Right ventricle myocardium inferior (tissue), 1 donor: ENCODE results near the gene IVNS1ABP. TPM values are rescaled to one million over a fixed set of nuclear protein-coding genes. Genes with fewer than 3 reads are reported as not detected.
"Not testable (repeated sequence)": the region's sequence is repeated elsewhere in the genome, so short reads cannot be mapped to it uniquely, and the experiment has no call there.

Experiments
- ATAC-seq: fragments of 200-7000 bp; cut with Tn5 transposase; one replicate; pipeline ENCODE4 v1.9.1; 2020; ENCODE audit warnings: mild to moderate bottlenecking, moderate library complexity
- DNase-seq: peaks from one replicate; pipeline ENCODE4 v3.0.0; 2021; ENCODE audit errors: missing footprints
- intact Hi-C: fragments of 100-400 bp; cut with DNase I; formaldehyde crosslinking; loops from one replicate; pipeline ENCODE4 v1.11.0; 2022
- total RNA-seq: library from RNA; stranded (reverse); fragmentation: NEBNext Ultra II Directional; extraction: Animal tissue kit (Norgen Biotek cat#: 25700); gene quantifications from one replicate; pipeline ENCODE4 v1.2.1, GENCODE V29; 2021
- donor health status: DM: no; HTN: yes; CAD: no; lungs with severe emphysema.

IVNS1ABP gene
- total RNA-seq, 1 donor from 2014 or later, result 59.0 TPM

DNA sequence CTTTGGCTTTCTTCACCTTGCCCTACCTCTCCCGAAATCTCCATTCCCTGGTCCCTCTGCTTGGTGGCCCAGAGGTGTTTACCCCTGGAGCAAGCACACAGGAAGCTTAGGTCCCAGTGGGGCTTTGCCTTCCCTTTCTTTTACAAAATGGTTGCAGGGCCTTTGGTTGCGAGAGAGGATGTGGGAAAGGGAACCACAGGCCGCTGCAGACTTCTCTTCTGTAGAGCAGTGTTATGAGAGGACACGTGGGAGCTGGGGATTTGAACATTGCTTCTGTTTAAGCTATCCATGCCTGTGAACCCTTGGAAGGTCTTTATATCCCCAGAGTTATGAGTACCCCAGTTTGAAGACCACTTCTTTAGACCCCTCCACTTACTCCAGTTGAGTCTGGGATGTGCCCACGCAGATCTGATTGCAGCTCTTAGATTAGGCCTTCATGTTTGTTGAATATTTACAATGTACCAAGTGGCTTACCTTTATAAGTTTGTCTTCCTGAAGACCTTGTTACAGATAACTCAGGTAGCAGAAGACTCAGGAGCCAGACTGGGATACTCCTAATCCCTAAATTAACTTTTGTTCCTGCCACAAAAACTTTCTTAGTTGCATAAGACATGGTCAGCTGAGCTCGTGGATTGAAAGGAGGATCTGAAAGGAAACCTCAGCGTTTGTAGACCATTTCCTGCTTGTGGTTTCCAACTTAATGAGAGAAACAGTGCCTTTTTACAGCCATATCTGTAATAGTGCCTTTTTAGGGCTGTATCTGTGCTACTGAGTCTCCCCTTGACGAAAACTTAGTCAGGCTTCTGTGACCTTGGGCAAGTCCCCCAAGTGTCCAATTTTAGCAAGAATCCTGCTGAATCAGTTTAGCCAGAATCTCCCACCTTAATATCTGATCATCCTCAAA is 21.9 kb upstream of the IVNS1ABP start:
- DNase-seq (no peak), ATAC-seq (peak; percentile 79)
- intact Hi-C loops, result no loop called here

- peak; percentile 59 for ATAC-seq
- no peak for DNase-seq
- intact Hi-C loops, result no loop called here
These were observed 20.2 kb upstream of the IVNS1ABP start for GRCh38 chr1:185337246-185337645.

- DNase-seq (no peak), ATAC-seq (no peak)
- intact Hi-C loops, result no loop called here
These were observed 17.1 kb upstream of the IVNS1ABP start for GRCh38 chr1:185334182-185334581.

- ATAC-seq (no peak), DNase-seq (no peak)
- intact Hi-C loops, result no loop called here
These were observed 11.2 kb upstream of the IVNS1ABP start for GRCh38 chr1:185328255-185328654.

GRCh38 chr1:185325413-185325812 is 8.4 kb upstream of the IVNS1ABP start:
- intact Hi-C loops, result no loop called here
- ATAC-seq, result no peak
- no peak for DNase-seq

DNA sequence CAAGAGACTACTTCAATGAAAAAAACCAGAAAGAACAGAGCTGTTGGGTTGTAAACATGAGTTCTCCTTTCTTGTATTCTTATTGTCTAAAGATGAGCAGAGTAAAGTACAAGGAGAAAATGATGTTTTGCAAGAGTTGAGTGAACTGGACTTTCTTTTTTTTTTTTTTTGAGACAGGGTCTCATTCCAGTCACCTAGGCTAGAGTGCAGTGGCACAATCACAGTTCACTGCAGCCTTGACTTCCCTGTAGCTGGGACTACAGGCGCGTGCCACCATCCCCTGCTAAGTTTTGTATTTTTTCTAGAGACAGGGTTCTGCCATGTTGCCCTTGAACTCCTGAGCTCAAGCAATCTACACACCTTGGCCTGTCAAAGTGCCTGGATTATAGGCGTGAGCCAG is 7.1 kb upstream of the IVNS1ABP start:
- intact Hi-C loops, result no loop called here
- no peak for ATAC-seq

DNA sequence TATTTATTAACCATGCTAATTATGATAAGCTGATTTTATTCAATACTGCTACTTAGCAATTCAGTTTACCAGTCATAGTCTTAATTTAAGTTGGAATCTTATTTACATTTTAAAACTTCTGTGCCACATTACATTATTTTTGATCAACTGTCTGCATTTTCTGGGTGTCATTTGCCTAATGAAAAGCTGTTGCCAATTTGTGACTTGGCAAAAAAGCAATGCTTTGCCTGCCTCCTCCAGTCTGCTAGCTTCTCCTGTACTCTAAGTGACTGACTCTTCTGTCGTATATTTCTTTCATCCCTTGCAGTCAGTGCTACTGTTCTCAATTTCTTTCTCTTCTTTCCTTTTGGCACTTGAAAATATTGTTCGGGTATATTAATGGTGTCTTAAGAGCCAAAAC is 5.6 kb upstream of the IVNS1ABP start:
- no peak for ATAC-seq
- intact Hi-C loops, result no loop called here
- DNase-seq, result no peak

More for the DNA sequence above, 7.1 kb upstream of the IVNS1ABP start:
- DNase-seq, result no peak

DNA sequence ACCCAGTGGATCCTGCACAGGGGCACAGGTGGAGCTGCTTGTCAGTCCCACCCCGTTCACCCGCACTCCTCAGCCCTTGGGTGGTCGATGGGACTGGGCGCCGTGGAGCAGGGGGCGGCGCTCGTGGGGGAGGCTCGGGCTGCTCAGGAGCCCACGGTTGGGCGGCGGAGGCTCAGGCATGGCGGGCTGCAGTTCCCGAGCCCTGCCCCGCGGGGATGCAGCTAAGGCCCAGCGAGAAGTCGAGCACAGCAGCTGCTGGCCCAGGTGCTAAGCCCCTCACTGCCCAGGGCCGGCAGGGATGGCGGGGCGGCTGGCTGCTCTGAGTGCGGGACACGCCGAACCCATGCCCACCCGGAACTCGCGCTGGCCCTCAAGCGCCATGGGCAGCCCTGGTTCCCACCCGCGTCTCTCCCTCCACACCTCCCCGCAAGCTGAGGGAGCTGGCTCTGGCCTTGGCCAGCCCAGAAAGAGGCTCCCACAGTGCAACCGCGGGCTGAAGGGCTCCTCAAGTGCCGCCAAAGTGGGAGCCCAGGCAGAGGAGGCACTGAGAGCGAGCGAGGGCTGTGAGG is 4.7 kb upstream of the IVNS1ABP start:
- ATAC-seq, intact Hi-C loops: not testable (repeated sequence)
- peak; percentile 48 for DNase-seq

- DNase-seq, intact Hi-C loops, ATAC-seq: not testable (repeated sequence)
These were observed 4.1 kb upstream of the IVNS1ABP start for GRCh38 chr1:185321104-185321503.

DNA sequence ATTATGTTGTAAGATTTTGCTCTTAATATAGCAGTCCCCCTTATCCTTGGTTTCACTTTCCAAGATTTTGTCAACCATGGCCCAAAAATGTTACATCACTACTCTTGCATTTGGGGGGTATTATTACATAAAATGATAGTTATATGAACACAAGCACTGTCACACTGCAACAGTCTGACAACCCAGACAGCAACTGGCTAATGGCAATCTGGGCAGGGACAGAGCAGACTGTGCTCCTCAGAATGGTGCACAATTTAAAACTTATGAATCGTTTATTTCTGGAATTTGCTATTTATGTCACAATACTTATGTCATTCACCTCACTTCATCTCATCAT is 2.1 kb upstream of the IVNS1ABP start:
- no peak for ATAC-seq
- no peak for DNase-seq
- intact Hi-C loops, result loop anchor here (5.0 kb wide), 2 partner anchors 108 to 333 kb away; no protein-coding TSS in a partner anchor

DNA sequence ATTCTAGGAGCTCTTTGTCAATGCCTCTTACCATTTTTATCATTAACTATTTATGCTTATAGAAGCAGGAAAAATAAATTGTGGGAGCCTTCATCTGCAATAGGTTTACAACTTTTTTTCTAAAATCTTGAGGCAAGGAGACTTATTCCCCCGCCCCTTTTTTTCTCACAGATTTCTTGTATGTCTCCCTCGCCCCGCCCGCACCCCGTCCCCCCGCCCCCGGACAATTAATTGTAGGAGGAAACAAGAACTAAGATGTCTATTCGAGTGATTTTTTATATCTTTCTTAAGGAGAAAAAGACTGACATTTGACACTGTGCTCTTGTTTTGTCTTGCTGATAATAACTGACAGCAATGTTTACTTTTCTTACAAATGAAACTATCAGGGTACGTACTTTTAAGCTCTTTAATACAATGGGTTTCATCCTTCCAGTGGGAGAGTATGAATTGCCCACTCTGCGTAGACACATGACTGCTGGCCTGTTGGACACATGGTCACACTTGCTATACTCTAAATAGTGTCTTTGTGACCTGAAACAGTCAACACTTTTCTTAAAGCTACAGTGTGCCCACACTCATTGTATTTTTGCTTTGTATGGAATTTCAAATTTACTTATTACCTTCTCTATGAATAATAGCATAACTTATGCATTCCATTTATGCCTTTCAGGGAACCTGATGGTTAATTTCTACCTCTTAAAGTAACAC is 1.5 kb upstream of the IVNS1ABP start:
- intact Hi-C loops, result loop anchor here (5.0 kb wide), 2 partner anchors 109 to 334 kb away; no protein-coding TSS in a partner anchor
- DNase-seq, result no peak
- ATAC-seq, result no peak

- intact Hi-C loops, result loop anchor here (2.0 to 5.0 kb wide), 5 partner anchors 109 to 353 kb away; partner anchors contain the start of genes SWT1 and TRMT1L
- ATAC-seq (no peak), DNase-seq (peak; percentile 69)
These were observed 855 bp upstream of the IVNS1ABP start for GRCh38 chr1:185317886-185318310.

DNA sequence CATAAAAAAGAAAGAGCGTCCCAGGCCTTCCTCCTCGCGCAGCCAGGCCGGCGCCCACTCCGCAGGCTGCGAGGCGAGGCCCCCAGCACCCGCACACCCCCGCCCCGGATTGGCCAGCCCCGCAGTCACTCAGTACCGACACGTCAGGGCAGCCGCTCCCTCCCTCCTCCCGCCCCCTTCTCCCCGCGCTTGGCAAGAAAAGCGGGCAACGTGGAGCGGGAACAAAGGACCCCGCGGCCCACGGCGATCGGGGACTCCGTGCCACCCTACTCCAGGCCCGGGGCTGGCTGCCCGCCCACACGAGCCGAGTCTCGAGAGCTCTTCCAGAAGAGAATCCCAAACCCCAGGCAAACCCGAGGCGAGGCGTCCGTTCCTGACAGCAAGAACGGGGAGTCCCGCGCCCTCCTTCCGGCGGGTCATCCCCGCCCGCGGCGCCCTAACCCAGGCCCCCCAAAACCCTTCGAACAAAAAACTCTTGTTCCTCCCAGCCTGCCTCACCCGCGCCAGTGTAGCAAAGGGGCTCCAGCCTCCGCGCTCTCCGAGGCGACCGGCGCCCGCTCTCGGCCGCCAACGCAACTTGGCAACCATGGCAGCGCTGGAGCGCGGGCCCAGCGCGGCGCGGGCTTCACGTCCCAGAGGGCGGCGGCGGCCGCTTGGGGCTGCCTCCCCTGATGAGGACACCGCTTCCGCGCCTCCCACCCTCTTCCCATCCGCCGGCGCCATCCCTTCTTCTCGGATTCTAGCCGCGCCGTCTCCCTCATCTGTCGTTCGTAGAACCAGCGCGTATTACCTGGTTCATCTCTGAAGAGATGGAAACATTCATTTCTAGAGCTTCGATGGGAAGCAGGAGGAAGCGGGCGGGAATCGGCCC is 645 bp downstream of the IVNS1ABP start:
- intact Hi-C loops, result loop anchor here (2.0 to 5.0 kb wide), 5 partner anchors 111 to 354 kb away; partner anchors contain the start of genes SWT1 and TRMT1L
- DNase-seq, result peak; percentile 97
- ATAC-seq, result peak; percentile 90

GRCh38 chr1:185315445-185316071 is 1.5 kb downstream of the IVNS1ABP start:
- no peak for ATAC-seq
- intact Hi-C loops, result loop anchor here (2.0 to 5.0 kb wide), 5 partner anchors 112 to 355 kb away; partner anchors contain the start of genes SWT1 and TRMT1L
- no peak for DNase-seq

DNA sequence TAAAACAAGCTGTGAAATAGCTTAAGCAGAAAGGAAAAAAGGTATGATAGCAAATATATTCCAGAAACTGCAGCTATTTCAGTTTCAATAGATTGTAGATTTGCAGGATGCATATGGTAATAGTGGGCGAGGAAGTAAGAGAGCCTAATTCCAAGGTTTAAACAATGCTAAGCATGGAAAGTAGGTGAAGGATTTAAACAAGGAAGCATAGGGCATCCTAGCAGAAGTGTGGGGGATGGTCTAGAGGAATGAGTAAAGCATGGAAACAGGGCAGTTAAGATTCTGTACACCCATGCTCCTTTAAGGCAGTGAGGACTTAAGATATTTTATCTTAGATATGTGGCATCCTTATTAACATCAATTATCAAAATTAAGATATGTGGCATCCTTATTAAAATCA is 2.6 kb downstream of the IVNS1ABP start:
- DNase-seq (no peak), ATAC-seq (no peak)
- intact Hi-C loops, result no loop called here

DNA sequence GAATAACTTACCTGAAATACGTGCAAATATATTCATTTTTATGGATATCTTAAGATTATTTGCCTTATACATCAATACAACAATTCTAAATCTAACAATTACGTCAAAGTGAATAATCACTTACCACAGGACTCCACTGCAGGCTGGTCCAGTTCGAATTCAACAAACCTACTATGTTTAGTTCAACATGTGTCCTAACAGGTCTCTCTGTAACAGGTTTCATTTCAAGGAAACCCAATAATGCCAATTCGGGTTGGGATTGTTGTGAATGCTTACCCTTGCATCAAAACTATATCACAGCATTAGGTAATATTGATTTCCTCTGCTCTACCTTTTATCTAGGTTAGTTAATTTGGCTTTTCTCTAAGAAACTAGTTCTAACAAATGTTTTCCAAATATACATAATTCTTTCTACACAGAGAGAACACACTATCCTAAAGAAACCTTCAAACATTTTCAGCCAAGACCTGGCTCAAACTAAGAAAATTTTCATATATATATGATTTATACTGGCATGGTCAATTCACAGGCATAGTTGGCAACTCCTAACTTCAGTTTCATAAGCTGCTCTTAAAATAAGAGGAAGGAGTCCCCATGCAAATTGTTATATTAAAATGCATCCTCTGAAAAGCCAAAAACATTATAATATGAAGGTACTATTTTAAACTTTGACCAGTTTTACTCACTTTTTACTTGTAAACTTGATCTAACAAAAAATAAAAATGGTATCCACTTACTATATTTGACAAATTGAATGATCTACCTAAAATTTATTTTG is 4.5 kb downstream of the IVNS1ABP start:
- no peak for DNase-seq
- intact Hi-C loops, result no loop called here
- no peak for ATAC-seq

DNA sequence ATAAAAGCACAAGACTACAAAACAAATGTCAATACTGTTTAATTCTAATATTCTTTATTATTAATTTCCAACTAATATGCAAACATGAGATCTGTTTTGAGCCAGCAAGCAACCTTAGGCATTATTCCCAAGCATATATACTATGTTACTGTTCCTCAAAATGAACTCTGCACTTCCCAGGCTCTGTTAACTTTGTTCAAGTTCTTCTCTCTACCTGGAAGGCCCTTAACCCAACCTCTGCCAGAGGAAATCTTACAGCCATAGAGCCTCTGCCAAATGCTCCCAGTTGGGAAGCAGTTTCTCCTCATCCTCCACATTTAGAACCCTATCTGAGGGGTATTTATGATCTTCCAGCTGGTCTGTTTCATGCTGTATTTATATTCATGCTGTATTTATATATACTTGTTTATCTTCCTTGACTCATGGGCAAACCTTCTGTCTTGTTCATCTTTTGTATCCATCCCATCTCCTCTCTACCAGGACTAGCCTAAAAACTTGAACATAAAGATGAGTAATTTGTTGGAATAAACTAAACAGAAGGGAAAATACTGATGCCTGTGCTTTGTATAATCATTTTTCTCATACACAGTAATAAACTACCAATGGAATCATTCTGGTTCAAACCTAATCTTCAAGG is 5.3 kb downstream of the IVNS1ABP start:
- ATAC-seq (no peak), DNase-seq (no peak)
- intact Hi-C loops, result no loop called here
